GM12891 (cell line): Measurements from ENCODE around the gene DMRT3.

ENCODE experiments used
- PAX5 ChIP-seq: IDR thresholded peaks from 2 replicates; pipeline ENCODE4 v1.6.1; 2011; ENCODE audit warnings: low read length, moderate library complexity, mild to moderate bottlenecking; ENCODE audit not compliant: insufficient read depth, severe bottlenecking
- POLR2A ChIP-seq: IDR thresholded peaks from 2 replicates; pipeline ENCODE4 v1.6.1; 2011; ENCODE audit warnings: low read depth, low read length, control low read depth
- POLR2AphosphoS5 ChIP-seq: IDR thresholded peaks from 2 replicates; pipeline ENCODE4 v1.6.1; 2011; ENCODE audit warnings: low read depth, low read length, control low read depth
- POU2F2 ChIP-seq: IDR thresholded peaks from 2 replicates; pipeline ENCODE4 v1.6.1; 2011; ENCODE audit warnings: low read depth, mild to moderate bottlenecking, control low read depth, low read length, moderate library complexity
- SPI1 ChIP-seq: IDR thresholded peaks from 2 replicates; pipeline ENCODE4 v1.6.1; 2011; ENCODE audit warnings: low read depth, low read length, control low read depth
- TAF1 ChIP-seq: IDR thresholded peaks from 2 replicates; pipeline ENCODE4 v1.6.1; 2011; ENCODE audit warnings: low read depth, low read length, control low read depth

- TF ChIP-seq POLR2A (no peak), POLR2AphosphoS5 (no peak), POU2F2 (no peak), PAX5 (no peak), TAF1 (no peak), SPI1 (no peak)
These were observed 38.2 kb downstream of the DMRT3 start for GRCh38 chr9:1014640-1015039.
